Measurements from ENCODE around the gene CNTN5.

CNTN5 gene

DNA sequence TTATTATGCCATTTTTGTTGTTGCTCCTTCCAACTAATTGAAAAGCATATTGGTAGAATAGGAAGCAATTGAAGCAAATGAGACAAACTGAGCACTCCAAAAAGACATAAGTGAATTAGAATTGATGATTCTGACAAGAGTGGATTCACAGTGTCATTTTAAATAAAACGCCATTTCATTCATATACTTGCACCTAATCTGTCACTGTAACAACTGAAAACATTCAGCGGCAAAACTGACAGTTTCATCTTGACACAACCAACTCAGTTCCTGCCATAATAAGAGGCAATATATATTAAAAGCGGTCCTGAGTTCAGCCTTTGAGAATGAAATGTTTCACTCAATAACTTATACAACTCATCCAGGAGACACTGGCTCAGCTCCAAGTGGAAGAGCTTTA is 306.8 kb downstream of the CNTN5 start:
- over 99% methylated on average over 3 of the region's 3 CpGs for WGBS
- Histone ChIP-seq H3K4me3 (ENCODE audit: low read length) (no peak overlapping the region), H3K27me3 (ENCODE audit: insufficient read depth, low read length) (no peaks in the 10 kb centered on the region), H3K9me3 (ENCODE audit: insufficient read depth, low read depth, low read length) (no peaks in the 10 kb centered on the region), H3K9ac (ENCODE audit: low read depth, low read length) (no peak overlapping the region), H3K4me1 (ENCODE audit: insufficient read depth, low read length) (peaks cover 14% of the 10 kb centered on the region; the same call in 1 of the 2 replicates), H3K27ac (ENCODE audit: low read depth, low read length) (no peak overlapping the region), H3K36me3 (ENCODE audit: insufficient read depth, low read length) (no peaks in the 10 kb centered on the region)

DNA sequence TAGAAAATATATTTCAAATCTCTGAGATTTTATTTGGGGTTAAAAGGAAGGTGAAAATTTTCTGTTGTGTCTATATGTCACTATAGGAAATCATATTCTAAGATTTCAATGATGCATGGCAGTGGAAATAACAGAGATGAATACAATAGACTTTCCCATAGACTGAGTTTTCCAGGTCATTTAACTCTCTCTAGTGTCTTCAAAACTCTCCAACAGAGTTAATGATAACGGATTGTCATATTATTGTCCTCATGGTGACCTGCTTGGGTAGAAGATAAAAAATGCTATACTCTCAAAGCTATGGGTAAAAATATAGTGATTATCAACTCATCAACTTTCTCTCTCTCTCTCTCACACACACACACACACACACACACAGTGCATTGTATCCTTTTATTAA is 312.9 kb downstream of the CNTN5 start:
- H3K36me3 ChIP-seq (ENCODE audit: insufficient read depth, low read length) = no peaks in the 10 kb centered on the region
- WGBS = 100% methylated on average over 1 of the region's 1 CpG
- no peaks in the 10 kb centered on the region for H3K27me3 ChIP-seq (ENCODE audit: insufficient read depth, low read length)
- H3K27ac ChIP-seq (ENCODE audit: low read depth, low read length) = no peak overlapping the region
- no peak overlapping the region for H3K4me3 ChIP-seq (ENCODE audit: low read length)
- H3K9me3 ChIP-seq (ENCODE audit: insufficient read depth, low read depth, low read length) = no peaks in the 10 kb centered on the region
- H3K9ac ChIP-seq (ENCODE audit: low read depth, low read length) = no peak overlapping the region
- no peaks in the 10 kb centered on the region for H3K4me1 ChIP-seq (ENCODE audit: insufficient read depth, low read length)

DNA sequence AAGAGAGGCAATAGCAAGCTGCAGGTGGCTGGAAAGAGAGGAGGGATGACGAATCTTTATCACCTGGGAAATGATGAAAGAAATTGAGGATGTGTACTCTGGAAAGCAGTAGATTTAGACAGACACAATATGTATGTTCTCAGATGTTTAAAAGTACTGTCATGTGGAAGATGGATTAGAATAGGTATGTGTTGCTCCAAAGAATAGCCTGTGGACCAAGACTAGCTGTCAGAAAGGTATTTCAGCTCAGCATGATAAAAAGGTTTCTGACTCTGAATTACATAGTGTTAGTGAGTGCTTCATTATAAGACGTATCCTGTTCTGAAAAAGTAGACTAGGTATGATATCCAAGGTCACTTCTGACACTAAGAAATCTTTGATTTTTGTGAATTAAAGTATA is 322.4 kb downstream of the CNTN5 start:
- no peaks in the 10 kb centered on the region for H3K27me3 ChIP-seq (ENCODE audit: insufficient read depth, low read length)
- 90% methylated on average over 2 of the region's 2 CpGs for WGBS

DNA sequence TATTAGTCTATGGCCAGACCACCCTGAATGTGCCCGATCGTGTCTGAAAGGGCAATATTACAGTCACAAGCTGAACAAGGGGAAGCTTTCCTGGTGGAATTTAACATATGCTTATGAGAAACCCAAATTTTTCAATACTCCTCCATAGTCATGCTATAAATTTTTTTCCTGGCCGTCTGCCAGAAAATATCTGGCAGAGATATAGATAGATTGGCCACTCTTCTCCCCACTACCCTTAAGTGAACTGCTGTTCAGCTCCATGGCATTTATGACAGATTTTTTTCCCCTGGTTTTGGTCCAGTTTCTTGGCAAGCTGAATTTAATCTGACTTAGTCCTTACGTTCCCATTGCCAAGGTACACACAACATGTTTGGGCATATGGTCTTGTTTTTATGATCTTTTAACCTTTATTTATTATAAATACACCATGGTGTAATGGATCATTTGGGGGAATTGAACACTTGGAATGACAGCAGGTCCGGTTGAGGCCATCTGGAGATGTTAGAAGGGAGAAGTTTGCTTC is 328.5 kb downstream of the CNTN5 start:
- WGBS = 97% methylated on average over 5 of the region's 5 CpGs
- H3K36me3 ChIP-seq (ENCODE audit: insufficient read depth, low read length) = no peaks in the 10 kb centered on the region
- no peaks in the 10 kb centered on the region for H3K27me3 ChIP-seq (ENCODE audit: insufficient read depth, low read length)
- no peak overlapping the region for H3K9ac ChIP-seq (ENCODE audit: low read depth, low read length)
- no peaks in the 10 kb centered on the region for H3K4me1 ChIP-seq (ENCODE audit: insufficient read depth, low read length)
- H3K27ac ChIP-seq (ENCODE audit: low read depth, low read length) = no peak overlapping the region
- H3K9me3 ChIP-seq (ENCODE audit: insufficient read depth, low read depth, low read length) = no peaks in the 10 kb centered on the region
- no peak overlapping the region for H3K4me3 ChIP-seq (ENCODE audit: low read length)

More for the DNA sequence above, 322.4 kb downstream of the CNTN5 start:
- Histone ChIP-seq H3K4me3 (ENCODE audit: low read length) (no peak overlapping the region), H3K36me3 (ENCODE audit: insufficient read depth, low read length) (no peaks in the 10 kb centered on the region), H3K4me1 (ENCODE audit: insufficient read depth, low read length) (no peaks in the 10 kb centered on the region), H3K27ac (ENCODE audit: low read depth, low read length) (no peak overlapping the region), H3K9me3 (ENCODE audit: insufficient read depth, low read depth, low read length) (no peaks in the 10 kb centered on the region), H3K9ac (ENCODE audit: low read depth, low read length) (no peak overlapping the region)

DNA sequence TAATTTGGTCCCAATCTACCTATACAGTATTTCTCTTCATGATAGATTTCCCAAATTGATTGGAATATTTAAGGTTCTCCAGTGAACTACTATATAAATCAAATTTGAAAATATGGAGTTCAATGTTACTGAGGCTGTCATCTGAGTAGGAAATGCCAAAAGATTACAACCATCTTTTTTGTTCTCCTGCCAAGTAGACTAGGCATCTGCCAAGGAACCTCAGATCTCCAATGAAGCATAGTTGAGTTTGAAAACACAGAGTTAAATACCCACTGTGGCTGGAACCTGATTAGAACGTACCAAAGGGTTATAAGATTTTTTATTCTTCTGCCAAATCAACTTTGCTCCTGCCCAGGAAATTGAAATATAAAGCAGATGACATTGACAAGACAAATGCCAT is 330.9 kb downstream of the CNTN5 start:
- 92% methylated on average over 1 of the region's 1 CpG for WGBS
- Histone ChIP-seq H3K27ac (ENCODE audit: low read depth, low read length) (no peak overlapping the region), H3K4me1 (ENCODE audit: insufficient read depth, low read length) (no peaks in the 10 kb centered on the region), H3K9ac (ENCODE audit: low read depth, low read length) (no peak overlapping the region), H3K27me3 (ENCODE audit: insufficient read depth, low read length) (no peaks in the 10 kb centered on the region), H3K9me3 (ENCODE audit: insufficient read depth, low read depth, low read length) (no peaks in the 10 kb centered on the region), H3K4me3 (ENCODE audit: low read length) (no peak overlapping the region), H3K36me3 (ENCODE audit: insufficient read depth, low read length) (no peaks in the 10 kb centered on the region)

DNA sequence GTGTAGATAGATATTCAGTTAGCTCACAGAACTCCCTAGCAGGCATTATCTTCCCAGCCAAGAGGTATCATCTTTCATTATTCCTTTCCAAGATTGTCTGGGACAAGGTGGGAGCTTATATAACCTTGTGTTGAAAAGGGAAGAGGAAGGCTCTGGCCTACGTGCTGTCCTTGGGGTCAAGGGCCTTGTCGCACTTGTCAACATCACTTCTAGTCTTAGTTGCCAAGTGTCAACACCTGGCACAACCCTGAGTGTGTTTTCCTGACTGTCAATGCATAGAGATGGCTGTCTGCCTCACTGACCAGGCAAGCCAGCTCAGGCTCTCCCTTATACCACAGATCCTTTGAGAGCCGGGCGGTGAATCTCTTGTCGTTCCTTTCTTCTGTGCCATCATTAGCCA is 331.9 kb downstream of the CNTN5 start:
- Histone ChIP-seq H3K27me3 (ENCODE audit: insufficient read depth, low read length) (no peaks in the 10 kb centered on the region), H3K36me3 (ENCODE audit: insufficient read depth, low read length) (no peaks in the 10 kb centered on the region), H3K27ac (ENCODE audit: low read depth, low read length) (no peak overlapping the region), H3K4me3 (ENCODE audit: low read length) (no peak overlapping the region), H3K4me1 (ENCODE audit: insufficient read depth, low read length) (no peaks in the 10 kb centered on the region), H3K9me3 (ENCODE audit: insufficient read depth, low read depth, low read length) (no peaks in the 10 kb centered on the region), H3K9ac (ENCODE audit: low read depth, low read length) (no peak overlapping the region)
- 95% methylated on average over 5 of the region's 5 CpGs for WGBS

DNA sequence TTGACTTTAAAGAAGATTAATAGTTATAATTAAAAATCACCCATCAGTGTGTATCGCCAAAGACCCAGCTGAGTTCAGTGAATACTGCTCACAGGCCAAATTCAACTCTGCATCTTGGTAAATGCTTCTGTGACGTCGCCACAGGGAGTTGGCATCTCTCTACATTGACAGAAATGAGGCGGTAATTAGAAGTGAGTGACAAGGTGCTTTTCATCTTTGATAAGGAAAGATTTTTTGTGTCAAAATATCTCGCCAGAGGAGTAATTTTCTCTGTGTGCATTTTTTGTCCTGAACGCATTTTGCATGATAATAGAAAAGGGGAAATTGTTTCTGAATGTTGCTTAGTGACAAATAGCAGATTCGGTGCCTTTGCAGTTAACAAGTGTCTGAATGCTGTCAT is 345.8 kb downstream of the CNTN5 start:
- Histone ChIP-seq H3K36me3 (ENCODE audit: insufficient read depth, low read length) (no peaks in the 10 kb centered on the region), H3K4me1 (ENCODE audit: insufficient read depth, low read length) (no peaks in the 10 kb centered on the region), H3K9ac (ENCODE audit: low read depth, low read length) (no peak overlapping the region), H3K9me3 (ENCODE audit: insufficient read depth, low read depth, low read length) (no peaks in the 10 kb centered on the region), H3K27ac (ENCODE audit: low read depth, low read length) (no peak overlapping the region), H3K27me3 (ENCODE audit: insufficient read depth, low read length) (no peaks in the 10 kb centered on the region), H3K4me3 (ENCODE audit: low read length) (no peak overlapping the region)
- 89% methylated on average over 7 of the region's 7 CpGs for WGBS

DNA sequence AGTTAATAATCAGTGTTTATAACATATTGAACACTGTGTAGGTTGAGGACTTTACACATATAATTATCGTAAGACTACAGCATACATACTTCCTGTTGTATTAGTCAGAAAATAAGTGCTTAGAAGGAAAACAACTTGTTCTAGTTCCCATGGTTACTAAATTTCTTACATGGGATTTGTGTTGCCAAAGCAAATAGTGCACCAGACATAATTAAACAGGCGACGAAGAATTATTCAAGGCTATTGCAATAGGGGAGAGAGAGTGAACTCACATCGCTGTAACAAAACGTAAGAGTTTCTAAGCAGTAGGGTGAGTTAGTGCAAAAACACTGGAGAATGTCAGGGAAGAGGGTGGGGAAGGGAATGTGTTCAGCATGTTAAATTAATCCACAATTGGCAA is 347.8 kb downstream of the CNTN5 start:
- no peaks in the 10 kb centered on the region for H3K36me3 ChIP-seq (ENCODE audit: insufficient read depth, low read length)
- H3K27me3 ChIP-seq (ENCODE audit: insufficient read depth, low read length) = no peaks in the 10 kb centered on the region
- H3K4me1 ChIP-seq (ENCODE audit: insufficient read depth, low read length) = no peaks in the 10 kb centered on the region
- no peak overlapping the region for H3K9ac ChIP-seq (ENCODE audit: low read depth, low read length)
- H3K4me3 ChIP-seq (ENCODE audit: low read length) = no peak overlapping the region
- no peaks in the 10 kb centered on the region for H3K9me3 ChIP-seq (ENCODE audit: insufficient read depth, low read depth, low read length)
- no peak overlapping the region for H3K27ac ChIP-seq (ENCODE audit: low read depth, low read length)
- WGBS = 93% methylated on average over 4 of the region's 5 CpGs

DNA sequence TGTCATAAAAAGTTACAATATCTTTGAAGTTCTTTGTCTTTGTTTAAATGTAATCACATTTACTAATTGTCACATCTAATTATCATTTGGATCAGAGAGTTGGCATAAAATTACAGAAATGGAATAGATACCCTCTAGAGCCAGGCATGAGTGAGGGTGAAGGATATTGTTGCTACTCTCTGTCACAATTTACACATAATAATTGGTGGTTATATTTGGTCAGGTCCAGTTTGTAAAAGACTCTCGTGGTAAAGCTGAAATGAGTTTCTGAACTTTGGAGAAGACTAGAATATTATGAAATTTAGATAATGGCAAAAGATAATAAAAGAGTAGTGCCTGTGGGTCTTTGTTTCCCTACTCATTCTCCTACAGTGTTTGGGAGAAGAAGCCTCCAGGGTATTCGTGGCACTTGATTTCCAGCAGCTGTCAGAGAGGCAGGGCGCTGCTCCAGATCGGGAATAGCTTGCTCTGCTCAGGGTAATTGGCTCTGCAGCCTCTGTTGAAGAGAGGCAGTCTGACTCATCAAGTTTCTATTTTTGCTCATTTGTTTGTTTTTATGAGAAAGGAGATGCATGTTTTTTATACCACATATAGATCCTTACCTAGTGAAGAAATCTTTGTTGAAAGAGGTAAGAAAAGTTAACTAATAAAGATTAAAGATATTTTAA is 349.9 kb downstream of the CNTN5 start:
- Histone ChIP-seq H3K9me3 (ENCODE audit: insufficient read depth, low read depth, low read length) (no peaks in the 10 kb centered on the region), H3K9ac (ENCODE audit: low read depth, low read length) (no peak overlapping the region), H3K27ac (ENCODE audit: low read depth, low read length) (no peak overlapping the region), H3K4me1 (ENCODE audit: insufficient read depth, low read length) (no peaks in the 10 kb centered on the region), H3K27me3 (ENCODE audit: insufficient read depth, low read length) (no peaks in the 10 kb centered on the region), H3K36me3 (ENCODE audit: insufficient read depth, low read length) (no peaks in the 10 kb centered on the region), H3K4me3 (ENCODE audit: low read length) (no peak overlapping the region)
- WGBS = 63% methylated on average over 4 of the region's 4 CpGs

DNA sequence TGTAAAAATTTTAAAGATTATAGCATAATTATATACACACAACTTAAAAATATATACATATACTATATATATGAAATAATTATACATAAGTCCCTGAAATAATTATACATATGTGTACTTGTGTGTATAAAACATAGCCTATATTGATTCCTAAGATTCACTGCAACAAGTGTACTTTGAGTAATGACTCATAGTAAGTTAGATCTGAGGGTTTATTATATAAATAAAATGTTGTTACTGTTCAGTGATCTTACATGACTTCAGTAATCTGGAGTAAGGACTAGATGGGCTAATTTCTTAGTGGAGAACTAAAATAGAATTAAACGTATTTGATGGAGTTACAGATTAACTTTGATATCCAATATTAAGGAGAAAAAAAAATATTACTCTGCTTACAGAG is 350.5 kb downstream of the CNTN5 start:
- H3K4me1 ChIP-seq (ENCODE audit: insufficient read depth, low read length) = no peaks in the 10 kb centered on the region
- WGBS = no CpG with 5 or more reads among the region's 1 CpG
- H3K4me3 ChIP-seq (ENCODE audit: low read length) = no peak overlapping the region
- no peaks in the 10 kb centered on the region for H3K36me3 ChIP-seq (ENCODE audit: insufficient read depth, low read length)
- no peak overlapping the region for H3K9ac ChIP-seq (ENCODE audit: low read depth, low read length)
- H3K9me3 ChIP-seq (ENCODE audit: insufficient read depth, low read depth, low read length) = no peaks in the 10 kb centered on the region
- H3K27me3 ChIP-seq (ENCODE audit: insufficient read depth, low read length) = no peaks in the 10 kb centered on the region
- no peak overlapping the region for H3K27ac ChIP-seq (ENCODE audit: low read depth, low read length)

DNA sequence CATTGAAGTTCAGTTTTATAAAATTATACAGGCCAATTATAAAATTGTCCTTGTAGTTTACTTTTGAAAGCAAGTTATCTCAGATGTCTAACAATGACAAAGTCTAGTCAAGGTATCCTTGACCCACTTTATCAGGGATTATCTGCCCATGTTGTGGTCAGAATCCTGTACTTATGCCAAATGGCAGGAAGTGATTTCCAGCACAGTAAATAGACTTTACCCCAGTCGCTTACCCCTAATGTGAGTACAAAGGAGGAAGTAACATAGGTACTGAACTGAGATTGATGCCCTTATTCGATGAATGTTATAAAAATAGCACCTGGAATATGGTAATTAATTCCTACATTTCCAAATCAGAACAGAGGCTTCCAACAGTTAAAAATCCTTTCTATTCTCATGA is 355.7 kb downstream of the CNTN5 start:
- no peak overlapping the region for H3K9ac ChIP-seq (ENCODE audit: low read depth, low read length)
- no peak overlapping the region for H3K27ac ChIP-seq (ENCODE audit: low read depth, low read length)
- WGBS = 93% methylated on average over 2 of the region's 2 CpGs
- no peaks in the 10 kb centered on the region for H3K36me3 ChIP-seq (ENCODE audit: insufficient read depth, low read length)
- H3K4me1 ChIP-seq (ENCODE audit: insufficient read depth, low read length) = no peaks in the 10 kb centered on the region
- no peak overlapping the region for H3K4me3 ChIP-seq (ENCODE audit: low read length)
- no peaks in the 10 kb centered on the region for H3K27me3 ChIP-seq (ENCODE audit: insufficient read depth, low read length)
- H3K9me3 ChIP-seq (ENCODE audit: insufficient read depth, low read depth, low read length) = no peaks in the 10 kb centered on the region
